Stimulated activated CD4-positive, alpha-beta T cell treated with anti-CD3 and anti-CD28 coated beads, Interleukin-2, amount 100 ng/mL, for 24 hours (primary cell): ENCODE results near the gene SLC38A8.

Source experiments
- DNase-seq, 2 donors: peaks; one replicate each; pipeline ENCODE4 v3.0.0-alpha.2; 2020

SLC38A8 gene

GRCh38 chr16:83967838-83968305 lies 74.7 kb downstream of the SLC38A8 start, which contains the start of gene NECAB2:
NECAB2 (plus strand) TSS chr16:83968244; CDS start chr16:83968649, 405 bp downstream.
- DNase-seq: peak in 1 of 2 donors; percentile 52

- DNase-seq: no peak
Measured at GRCh38 chr16:83967091-83967490, 75.5 kb downstream of the SLC38A8 start.

- DNase-seq: no peak
Measured at GRCh38 chr16:83966153-83966696, 76.4 kb downstream of the SLC38A8 start.

- no peak for DNase-seq
Measured at GRCh38 chr16:83965444-83966152, 77.0 kb downstream of the SLC38A8 start.

GRCh38 chr16:83964684-83965443 lies 77.7 kb downstream of the SLC38A8 start:
- DNase-seq: no peak

GRCh38 chr16:83963277-83964119 lies 79.1 kb downstream of the SLC38A8 start:
- DNase-seq: no peak

- DNase-seq: no peak
Measured at GRCh38 chr16:83961591-83961990, 81.0 kb downstream of the SLC38A8 start.

GRCh38 chr16:83960521-83961249 lies 81.9 kb downstream of the SLC38A8 start:
- DNase-seq: no peak
